ENCODE data around the gene PEX26.

GRCh38 chr22:18070041-18070440 is 7.7 kb upstream of the PEX26 start:
- TF ChIP-seq CTCF (IDR thresholded peaks at IDR 0.05) (no peak), POLR2AphosphoS5 (IDR thresholded peaks at IDR 0.05) (no peak), EP300 (IDR thresholded peaks at IDR 0.05; ENCODE audit: low read depth) (no peak), POLR2A (IDR thresholded peaks at IDR 0.05) (no peak)

Data from transverse colon (tissue), 4 donors.